Activated CD8-positive, alpha-beta T cell treated with anti-CD3 and anti-CD28 coated beads, Interleukin-2, amount 10 ng/mL, durations not matched to agents 7 days and 5 days (primary cell): ENCODE measurements around the gene BZW1. TPM values are rescaled to one million over a fixed set of nuclear protein-coding genes. Genes with fewer than 3 reads are reported as not detected.

Experiments
- ATAC-seq: fragments of 150-1000 bp; cut with Tn5 transposase; one replicate; pipeline ENCODE4 v1.10.0; 2021; ENCODE audit warnings: moderate library complexity
- CTCF ChIA-PET: fragments of 350-600 bp; sonication (Branson Sonifier 250); formaldehyde crosslinking; loops from one replicate; lab custom pipeline; 2021; ENCODE audit warnings: antibody characterized with exemption; lab: Charles Lee
- POLR2A ChIA-PET: fragments of 350-600 bp; sonication (Branson Sonifier 250); formaldehyde crosslinking; loops from one replicate; lab custom pipeline; 2021; ENCODE audit warnings: antibody characterized with exemption; lab: Charles Lee
- DNase-seq: peaks from one replicate; pipeline ENCODE4 v3.0.0-alpha.2; 2020
- H3K27ac Mint-ChIP-seq: one replicate; pipeline ENCODE4 v1.8.0; 2021; ENCODE audit warnings: mild to moderate bottlenecking, mixed read lengths
- H3K27me3 Mint-ChIP-seq: one replicate; pipeline ENCODE4 v1.8.0; 2021; ENCODE audit warnings: low read depth, mixed read lengths
- H3K36me3 Mint-ChIP-seq: one replicate; pipeline ENCODE4 v1.8.0; 2021; ENCODE audit warnings: low read depth, mixed read lengths
- H3K4me1 Mint-ChIP-seq: one replicate; pipeline ENCODE4 v1.8.0; 2021; ENCODE audit warnings: low read depth, mixed read lengths
- H3K4me3 Mint-ChIP-seq: one replicate; pipeline ENCODE4 v1.8.0; 2021; ENCODE audit warnings: mild to moderate bottlenecking, mixed read lengths
- H3K9me3 Mint-ChIP-seq: one replicate; pipeline ENCODE4 v1.8.0; 2022; ENCODE audit warnings: mixed read lengths; ENCODE audit not compliant: insufficient read depth
- total RNA-seq, 2 experiments: library from RNA; stranded (reverse); gene quantifications; one replicate each; pipeline ENCODE4 v1.2.3, GENCODE V29; 2021

BZW1 gene
- total RNA-seq, result 100 to 1,000 TPM; 276 to 304 TPM

DNA sequence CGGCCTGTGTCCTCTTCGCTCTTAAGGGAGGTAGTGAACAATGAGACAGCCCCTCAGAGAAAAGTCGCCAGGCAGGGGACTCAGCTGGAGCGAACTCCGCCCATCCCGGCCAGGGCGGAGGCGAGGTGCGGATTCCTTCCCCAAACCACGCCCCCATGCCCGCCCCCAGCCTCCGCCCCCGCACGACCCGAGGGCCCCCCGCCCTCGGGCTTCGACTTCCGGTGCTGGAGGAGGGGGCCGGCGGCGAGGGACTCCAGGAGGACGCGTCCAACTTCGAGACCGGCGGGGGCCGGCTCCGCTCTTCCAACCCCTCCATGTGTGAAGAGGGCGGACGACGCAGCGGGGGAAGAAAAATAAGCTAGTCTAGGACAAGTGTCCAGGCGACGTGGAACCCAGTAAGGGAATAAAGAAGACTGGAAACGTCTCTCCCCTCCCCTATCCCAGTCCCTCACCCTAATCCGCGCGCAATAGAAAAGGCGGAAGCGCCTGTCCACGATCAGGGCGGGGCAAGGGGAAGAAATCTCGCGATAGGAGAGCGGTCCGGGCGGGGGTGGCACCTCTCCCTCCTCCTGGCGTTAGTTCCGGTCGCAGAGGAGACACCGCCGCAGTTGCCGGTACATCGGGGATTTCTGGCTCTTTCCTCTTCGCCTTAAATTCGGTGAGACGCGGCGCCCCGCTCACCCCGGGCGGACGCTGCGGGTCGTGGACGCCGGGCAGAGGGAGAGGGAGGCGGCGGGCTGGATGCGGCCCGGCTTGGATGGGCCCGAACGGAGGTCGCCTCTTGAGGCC lies at the start of gene BZW1:
Gene BZW1, plus strand, starts transcription at position 578 of the 789 bp plus-strand sequence. CDS start 1,308 bp downstream, outside the sequence.
- H3K9me3 Mint-ChIP-seq, result no peaks in the 10 kb centered on the region
- ChIA-PET POLR2A (interaction anchor here (0.6 to 1.6 kb wide), 6 partner anchors 14 to 505 kb away, joined by 3 to 17 read pairs (median 5); partner anchors contain the start of genes CLK1 and SPATS2L), CTCF (interaction anchor here (3.0 kb wide), 1 partner anchor 98 kb away, joined by 16 read pairs; no protein-coding TSS in a partner anchor)
- ATAC-seq, result peak; percentile 84
- peak; percentile 98 for DNase-seq
- no peaks in the 10 kb centered on the region for H3K27me3 Mint-ChIP-seq
- H3K36me3 Mint-ChIP-seq, result peaks cover 41% of the 10 kb centered on the region
- peak within 1 kb of the TSS; percentile 99 for H3K4me3 Mint-ChIP-seq
- peak within 1 kb of the TSS; percentile 99 for H3K27ac Mint-ChIP-seq
- H3K4me1 Mint-ChIP-seq, result peaks cover 52% of the 10 kb centered on the region

GRCh38 chr2:200762127-200762526 lies 49.6 kb upstream of the BZW1 start:
- H3K27ac Mint-ChIP-seq, result no peak overlapping the region
- peaks cover 21% of the 10 kb centered on the region for H3K4me1 Mint-ChIP-seq
- CTCF ChIA-PET, result no interaction called here
- POLR2A ChIA-PET, result interaction anchor here (0.6 kb wide), 1 partner anchor 277 kb away, joined by 3 read pairs; no protein-coding TSS in a partner anchor
- ATAC-seq, result no peak
- H3K4me3 Mint-ChIP-seq, result no peak overlapping the region
- no peak for DNase-seq
- H3K9me3 Mint-ChIP-seq, result no peaks in the 10 kb centered on the region
- H3K36me3 Mint-ChIP-seq, result no peaks in the 10 kb centered on the region
- peaks cover 8% of the 10 kb centered on the region for H3K27me3 Mint-ChIP-seq

GRCh38 chr2:200763422-200763821 lies 48.3 kb upstream of the BZW1 start:
- H3K36me3 Mint-ChIP-seq, result no peaks in the 10 kb centered on the region
- peaks cover 21% of the 10 kb centered on the region for H3K4me1 Mint-ChIP-seq
- no peak for ATAC-seq
- CTCF ChIA-PET, result no interaction called here
- no peak overlapping the region for H3K4me3 Mint-ChIP-seq
- H3K27me3 Mint-ChIP-seq, result peaks cover 5% of the 10 kb centered on the region
- no peaks in the 10 kb centered on the region for H3K9me3 Mint-ChIP-seq
- no peak for DNase-seq
- POLR2A ChIA-PET, result no interaction called here
- H3K27ac Mint-ChIP-seq, result no peak overlapping the region

DNA sequence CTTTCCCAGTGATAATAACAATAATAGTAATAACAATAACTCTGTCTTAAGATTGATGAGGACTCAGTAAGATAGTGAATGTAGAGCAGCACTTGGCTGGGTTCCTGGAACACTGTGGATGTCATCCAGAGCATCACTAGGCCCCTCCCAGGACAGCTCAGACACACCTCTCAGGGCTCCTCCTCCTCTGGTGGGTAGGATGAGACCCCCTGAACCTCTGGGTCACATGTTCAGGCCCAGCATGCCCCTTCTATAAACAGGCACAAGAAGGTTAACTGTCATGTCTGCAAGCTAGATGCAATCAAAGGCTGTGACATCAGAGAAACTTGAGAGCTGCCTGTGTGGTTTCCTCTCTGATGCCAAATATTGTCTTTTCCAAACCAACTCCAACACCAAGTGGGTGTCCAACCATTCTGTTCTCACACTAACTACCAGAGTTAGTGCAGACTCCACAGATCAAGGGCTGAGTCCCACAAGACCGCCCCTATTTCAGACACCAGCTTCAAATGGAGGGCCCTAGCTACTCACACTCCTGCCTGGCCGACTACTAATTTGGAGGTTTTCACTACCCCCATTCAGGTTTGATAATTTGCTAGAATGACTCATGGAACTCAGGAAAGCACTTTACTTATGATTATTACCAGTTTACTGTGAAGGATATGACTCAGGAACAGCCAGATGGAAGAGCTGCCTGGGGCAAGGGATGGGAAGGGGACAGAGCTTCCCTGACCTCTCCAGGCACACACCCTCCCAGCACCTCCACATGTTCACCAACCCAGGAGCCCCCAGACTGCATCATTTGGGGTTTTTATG lies 46.4 kb upstream of the BZW1 start:
- ChIA-PET POLR2A (interaction anchor here (1.0 to 1.9 kb wide), 3 partner anchors 12 to 124 kb away, joined by 3 to 10 read pairs (median 4); partner anchors contain the start of genes CLK1, NIF3L1 and PPIL3), CTCF (interaction anchor here (0.6 to 1.3 kb wide), 6 partner anchors 9 to 517 kb away, joined by 3 read pairs; no protein-coding TSS in a partner anchor)
- H3K27ac Mint-ChIP-seq, result peak overlapping the region; percentile 32
- H3K27me3 Mint-ChIP-seq, result peaks cover 3% of the 10 kb centered on the region
- ATAC-seq (peak; percentile 62), DNase-seq (peak; percentile 27)
- no peaks in the 10 kb centered on the region for H3K36me3 Mint-ChIP-seq
- H3K4me1 Mint-ChIP-seq, result peaks cover 21% of the 10 kb centered on the region
- no peaks in the 10 kb centered on the region for H3K9me3 Mint-ChIP-seq
- H3K4me3 Mint-ChIP-seq, result no peak overlapping the region

- H3K36me3 Mint-ChIP-seq, result no peaks in the 10 kb centered on the region
- H3K4me1 Mint-ChIP-seq, result peaks cover 21% of the 10 kb centered on the region
- no peak overlapping the region for H3K4me3 Mint-ChIP-seq
- H3K27me3 Mint-ChIP-seq, result peaks cover 3% of the 10 kb centered on the region
- no peaks in the 10 kb centered on the region for H3K9me3 Mint-ChIP-seq
- peak overlapping the region; percentile 4 for H3K27ac Mint-ChIP-seq
- ATAC-seq (no peak), DNase-seq (no peak)
- CTCF ChIA-PET, result interaction anchor here (0.6 to 1.3 kb wide), 3 partner anchors 11 to 53 kb away, joined by 3 read pairs; no protein-coding TSS in a partner anchor
- POLR2A ChIA-PET, result interaction anchor here (1.0 to 1.9 kb wide), 2 partner anchors 11 to 98 kb away, joined by 3 to 10 read pairs; partner anchors contain the start of gene CLK1
Observed at GRCh38 chr2:200765995-200766660, 45.6 kb upstream of the BZW1 start.

DNA sequence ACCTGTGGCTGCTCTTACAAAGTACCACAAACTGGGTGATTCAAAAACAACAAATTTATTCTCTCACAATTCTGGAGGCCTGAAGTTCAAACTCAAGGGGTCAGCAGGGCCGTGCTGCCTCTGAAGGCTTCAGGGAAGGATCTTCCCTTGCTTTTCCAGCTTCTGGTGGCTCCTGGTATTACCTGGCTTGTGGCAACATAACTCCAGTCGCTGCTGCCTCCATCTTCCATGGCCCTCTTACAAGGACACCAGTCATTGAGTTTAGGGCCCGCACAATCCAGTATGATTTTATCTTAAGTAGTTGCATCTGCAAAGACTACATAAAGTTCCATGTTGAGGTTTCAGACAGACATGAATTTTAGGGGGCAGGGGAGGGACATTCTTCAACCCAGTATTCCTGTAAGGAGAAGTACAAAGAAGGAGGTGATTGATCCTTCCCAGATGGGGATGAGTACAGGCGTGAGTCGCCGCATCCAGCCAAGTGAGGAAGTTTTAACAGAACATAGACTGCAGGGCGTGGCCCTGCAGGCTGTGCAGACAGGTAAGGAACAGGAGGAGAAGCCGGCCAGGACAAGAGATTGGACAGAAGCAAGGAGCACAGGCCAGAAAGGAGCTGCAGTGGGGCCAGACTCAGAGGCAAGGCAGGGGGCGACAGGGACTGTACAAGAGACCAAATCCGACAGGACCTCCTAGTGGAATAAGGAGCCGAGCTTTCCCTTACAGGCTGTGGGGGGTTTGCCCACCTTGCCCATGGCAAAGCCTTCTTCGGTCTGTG lies 44.4 kb upstream of the BZW1 start:
- CTCF ChIA-PET, result no interaction called here
- H3K4me3 Mint-ChIP-seq, result no peak overlapping the region
- H3K27me3 Mint-ChIP-seq, result peaks cover 3% of the 10 kb centered on the region
- POLR2A ChIA-PET, result no interaction called here
- no peak overlapping the region for H3K27ac Mint-ChIP-seq
- DNase-seq (no peak), ATAC-seq (no peak)
- H3K9me3 Mint-ChIP-seq, result no peaks in the 10 kb centered on the region
- peaks cover 21% of the 10 kb centered on the region for H3K4me1 Mint-ChIP-seq
- no peaks in the 10 kb centered on the region for H3K36me3 Mint-ChIP-seq

DNA sequence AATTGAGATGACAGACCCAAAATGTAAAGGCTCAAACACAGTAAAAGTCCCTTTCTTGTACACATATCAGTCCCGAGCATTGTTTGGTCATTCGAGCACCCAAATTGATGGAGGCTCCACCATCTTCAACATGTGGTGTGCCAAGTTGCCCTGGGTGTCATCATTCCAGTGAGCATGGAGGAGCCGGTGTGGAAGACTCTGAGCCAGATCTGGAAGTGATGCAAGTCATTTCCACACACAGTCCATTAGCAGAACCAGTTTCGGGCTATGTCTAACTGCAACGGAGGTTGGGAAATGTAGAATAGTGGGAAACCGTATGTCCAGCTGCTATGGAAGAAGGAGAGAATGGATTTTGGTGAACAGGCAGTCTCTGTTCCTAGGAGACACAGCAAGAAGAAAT lies 40.9 kb upstream of the BZW1 start:
- ATAC-seq, result no peak
- peaks cover 3% of the 10 kb centered on the region for H3K27me3 Mint-ChIP-seq
- ChIA-PET CTCF (no interaction called here), POLR2A (no interaction called here)
- no peaks in the 10 kb centered on the region for H3K9me3 Mint-ChIP-seq
- peaks cover 2% of the 10 kb centered on the region for H3K36me3 Mint-ChIP-seq
- H3K27ac Mint-ChIP-seq, result no peak overlapping the region
- peaks cover 5% of the 10 kb centered on the region for H3K4me1 Mint-ChIP-seq
- no peak overlapping the region for H3K4me3 Mint-ChIP-seq
- DNase-seq, result no peak

- H3K27ac Mint-ChIP-seq, result no peak overlapping the region
Observed at GRCh38 chr2:200772620-200773019, 39.1 kb upstream of the BZW1 start.

DNA sequence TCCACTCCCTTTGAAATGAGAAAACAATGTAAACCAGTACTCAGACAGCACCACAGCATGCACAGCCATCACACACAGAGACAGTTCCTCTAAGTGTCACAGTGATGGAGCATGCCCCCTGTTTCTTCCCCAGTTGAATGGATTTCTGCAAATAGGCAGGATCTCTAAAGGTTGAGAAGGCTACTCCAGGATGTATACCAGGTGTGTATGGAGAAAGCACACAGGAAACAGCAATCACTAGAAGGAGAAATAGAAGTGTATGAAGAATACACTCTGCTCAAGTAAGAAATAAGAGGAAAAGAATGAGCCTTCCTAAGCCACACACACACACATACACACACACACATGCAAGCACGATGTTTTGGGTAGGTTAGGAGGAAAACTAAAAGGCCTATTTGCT lies 38.6 kb upstream of the BZW1 start:
- Mint-ChIP-seq H3K36me3 (peaks cover 2% of the 10 kb centered on the region), H3K27me3 (peaks cover 3% of the 10 kb centered on the region), H3K4me1 (peaks cover 2% of the 10 kb centered on the region), H3K4me3 (no peak overlapping the region), H3K9me3 (no peaks in the 10 kb centered on the region), H3K27ac (no peak overlapping the region)
- DNase-seq, result no peak
- ChIA-PET POLR2A (no interaction called here), CTCF (no interaction called here)
- no peak for ATAC-seq

More at GRCh38 chr2:200772620-200773019, 39.1 kb upstream of the BZW1 start:
- Mint-ChIP-seq H3K4me1 (peaks cover 2% of the 10 kb centered on the region), H3K36me3 (peaks cover 2% of the 10 kb centered on the region), H3K27me3 (peaks cover 3% of the 10 kb centered on the region), H3K4me3 (no peak overlapping the region), H3K9me3 (no peaks in the 10 kb centered on the region)
- no peak for ATAC-seq
- POLR2A ChIA-PET, result no interaction called here
- no peak for DNase-seq
- CTCF ChIA-PET, result no interaction called here

- Mint-ChIP-seq H3K4me1 (peaks cover 2% of the 10 kb centered on the region), H3K27me3 (no peaks in the 10 kb centered on the region), H3K36me3 (peaks cover 2% of the 10 kb centered on the region), H3K4me3 (no peak overlapping the region), H3K27ac (no peak overlapping the region), H3K9me3 (no peaks in the 10 kb centered on the region)
- ATAC-seq (no peak), DNase-seq (no peak)
- ChIA-PET POLR2A (no interaction called here), CTCF (interaction anchor here (1.5 kb wide), 1 partner anchor 25 kb away, joined by 3 read pairs; no protein-coding TSS in a partner anchor)
Observed at GRCh38 chr2:200774920-200775319, 36.8 kb upstream of the BZW1 start.
